ELR (cell line): Measurements from ENCODE around the gene F9.
A peak's percentile ranks its signal among the peaks of the same experiment; 100 is the strongest.
"Not testable (repeated sequence)": the region's sequence is repeated elsewhere in the genome, so short reads cannot be mapped to it uniquely, and the experiment has no call there.

Experiments used
- DNase-seq: peaks from one replicate; pipeline ENCODE4 v3.0.0-alpha.2; 2015; ENCODE audit warnings: low read depth

Gene F9

GRCh38 chrX:139530550-139530949 lies at the start of gene F9:
Gene F9, plus strand, starts transcription at chrX:139530739. Its CDS starts 26 bp downstream, at chrX:139530765.
- no peak for DNase-seq

- no peak for DNase-seq
Measured at GRCh38 chrX:139483699-139484098, 46.8 kb upstream of the F9 start.

DNA sequence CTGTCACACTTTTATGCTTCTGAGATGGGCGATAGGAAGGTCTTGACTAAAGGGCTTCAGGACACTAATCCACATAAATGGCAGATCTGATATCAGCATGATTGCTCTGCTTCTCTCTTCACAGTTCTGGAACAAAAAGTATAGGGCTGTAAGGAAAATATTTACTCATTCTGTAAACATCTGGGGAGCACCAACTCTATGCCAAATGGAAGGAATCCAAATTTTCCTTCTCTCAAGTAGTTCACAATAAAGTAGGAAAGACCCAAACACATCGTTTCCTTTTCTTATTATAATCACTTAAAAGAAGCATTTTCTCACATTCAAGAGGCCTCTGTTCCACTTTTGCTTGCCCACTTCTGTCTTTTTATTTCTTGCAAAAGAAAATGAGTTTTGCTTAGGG lies 45.9 kb upstream of the F9 start:
- DNase-seq = no peak

- DNase-seq = no peak
Measured at GRCh38 chrX:139495324-139495723, 35.2 kb upstream of the F9 start.

- no peak for DNase-seq
Measured at GRCh38 chrX:139506333-139506732, 24.2 kb upstream of the F9 start.

GRCh38 chrX:139508099-139508498 lies 22.4 kb upstream of the F9 start:
- DNase-seq = no peak

DNA sequence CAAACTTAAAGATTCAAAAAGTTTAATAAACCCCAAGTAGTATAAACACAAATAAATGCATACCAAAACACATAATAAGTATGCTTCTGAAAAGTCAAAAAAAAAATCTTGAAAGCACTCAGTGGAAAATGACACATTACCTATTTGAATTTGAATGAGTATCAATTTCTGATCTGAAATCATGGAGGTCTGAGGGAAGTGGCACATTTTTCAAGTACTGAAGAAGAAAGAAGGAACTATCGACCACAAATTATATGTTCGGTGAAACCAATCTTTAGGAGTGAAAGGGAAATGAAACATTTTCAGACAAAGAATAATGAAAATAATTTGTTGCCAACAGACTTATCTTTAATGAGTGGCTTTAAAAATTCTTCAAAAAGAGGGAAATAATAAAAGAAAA lies 12.1 kb upstream of the F9 start:
- DNase-seq = no peak

DNA sequence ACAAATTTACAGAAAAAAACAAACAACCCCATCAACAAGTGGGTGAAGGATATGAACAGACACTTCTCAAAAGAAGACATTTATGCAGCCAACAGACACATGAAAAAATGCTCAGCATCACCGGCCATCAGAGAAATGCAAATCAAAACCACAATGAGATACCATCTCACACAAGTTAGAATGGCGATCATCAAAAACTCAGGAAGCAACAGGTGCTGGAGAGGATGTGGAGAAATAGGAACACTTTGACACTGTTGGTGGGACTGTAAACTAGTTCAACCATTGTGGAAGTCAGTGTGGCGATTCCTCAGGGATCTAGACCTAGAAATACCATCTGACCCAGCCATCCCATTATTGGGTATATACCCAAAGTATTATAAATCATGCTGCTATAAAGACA lies 1.7 kb upstream of the F9 start:
- not testable (repeated sequence) for DNase-seq

GRCh38 chrX:139532834-139533233 lies 2.3 kb downstream of the F9 start:
- DNase-seq = no peak

DNA sequence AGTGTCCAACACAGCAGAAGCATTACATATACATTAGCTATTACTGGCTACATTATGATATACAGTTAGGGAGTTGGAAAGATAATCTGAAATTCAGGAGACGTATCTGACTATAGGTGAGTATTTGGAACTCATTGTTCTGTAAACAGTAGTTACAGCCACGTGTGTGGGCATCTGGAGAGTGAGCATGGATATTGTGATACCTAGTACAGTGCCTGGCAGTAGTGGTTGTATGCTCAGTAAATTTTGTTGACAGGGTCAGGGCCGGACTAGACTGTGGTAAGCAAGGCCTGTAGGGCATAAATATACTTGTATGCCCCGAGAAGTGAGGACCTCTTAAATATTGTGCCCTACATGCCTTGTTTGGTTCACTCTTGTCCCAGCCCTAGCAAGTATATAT lies 2.9 kb downstream of the F9 start:
- DNase-seq = no peak

- DNase-seq = no peak
Measured at GRCh38 chrX:139538907-139539790, 8.6 kb downstream of the F9 start.

GRCh38 chrX:139542652-139543051 lies 12.1 kb downstream of the F9 start:
- no peak for DNase-seq

GRCh38 chrX:139543920-139544319 lies 13.4 kb downstream of the F9 start:
- DNase-seq = no peak

DNA sequence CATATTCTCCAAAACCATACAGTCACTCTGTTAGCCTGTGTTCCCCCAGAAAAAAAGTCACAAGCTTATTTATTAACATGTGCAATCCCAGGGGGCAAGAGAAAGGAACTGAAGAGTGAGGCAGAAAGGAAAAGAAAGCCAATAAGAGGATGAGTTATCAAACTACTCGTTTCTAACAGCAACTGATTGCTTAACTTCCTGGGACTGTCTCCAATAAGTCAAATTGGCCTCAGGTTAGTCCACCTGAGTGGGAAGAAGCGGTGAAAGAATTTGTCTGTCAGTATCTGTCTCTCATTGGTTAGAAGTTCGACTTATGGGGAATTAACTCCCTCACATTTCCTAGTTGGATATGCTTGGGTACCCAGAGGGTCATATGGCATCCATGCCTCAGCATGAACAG lies 14.1 kb downstream of the F9 start:
- DNase-seq = no peak

- no peak for DNase-seq
Measured at GRCh38 chrX:139554376-139554775, 23.8 kb downstream of the F9 start.

GRCh38 chrX:139554991-139555675 lies 24.6 kb downstream of the F9 start:
- DNase-seq = no peak

DNA sequence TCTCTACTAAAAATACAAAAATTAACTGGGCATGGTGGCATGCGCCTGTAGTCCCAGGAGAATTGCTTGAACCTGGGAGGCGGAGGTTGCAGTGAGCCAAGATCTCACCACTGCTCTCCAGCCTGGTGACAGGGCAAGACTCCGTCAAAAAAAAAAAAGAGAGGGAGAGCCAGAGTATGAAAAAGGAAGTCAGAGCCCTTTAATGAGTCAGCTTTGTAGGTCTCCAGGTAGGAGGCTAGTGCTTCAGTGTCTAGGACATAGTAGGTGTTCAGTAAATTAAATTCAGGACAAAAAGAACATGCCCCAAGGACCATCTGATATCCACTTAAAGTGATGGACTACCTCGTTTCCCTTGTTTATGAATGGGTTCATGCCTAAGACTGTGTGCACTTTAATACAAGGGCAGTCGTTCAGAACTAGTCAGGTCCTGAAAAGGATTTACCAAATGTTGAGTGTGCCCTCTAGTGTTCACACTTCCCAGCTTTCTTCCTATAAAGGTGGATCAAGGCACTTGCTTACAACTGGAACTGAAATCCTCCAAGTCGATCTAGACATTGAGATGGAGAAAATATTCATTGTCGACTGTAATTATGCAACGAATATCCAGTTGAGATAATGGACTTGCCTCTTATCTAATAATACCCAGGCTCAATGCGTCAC lies 29.0 kb downstream of the F9 start:
- DNase-seq = peak; percentile 53

DNA sequence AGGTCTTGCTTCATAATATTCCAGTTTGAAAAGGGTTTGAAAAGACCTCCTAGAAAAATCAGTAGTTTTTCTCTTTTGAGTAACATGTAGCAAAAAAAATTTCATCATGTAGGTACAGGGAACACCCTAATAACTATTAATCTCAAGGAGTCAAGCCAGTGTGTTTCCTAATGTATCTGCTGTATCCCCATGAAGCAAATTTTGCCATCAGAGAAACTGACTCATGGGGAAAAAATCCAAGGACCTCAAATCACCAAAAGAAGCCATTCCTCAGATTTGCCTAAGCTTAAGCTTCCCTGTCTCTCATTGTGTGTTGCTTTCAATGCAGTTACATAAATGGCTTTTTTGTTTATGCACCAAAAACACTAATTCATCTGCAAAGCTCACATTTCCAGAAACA lies 29.7 kb downstream of the F9 start:
- no peak for DNase-seq

DNA sequence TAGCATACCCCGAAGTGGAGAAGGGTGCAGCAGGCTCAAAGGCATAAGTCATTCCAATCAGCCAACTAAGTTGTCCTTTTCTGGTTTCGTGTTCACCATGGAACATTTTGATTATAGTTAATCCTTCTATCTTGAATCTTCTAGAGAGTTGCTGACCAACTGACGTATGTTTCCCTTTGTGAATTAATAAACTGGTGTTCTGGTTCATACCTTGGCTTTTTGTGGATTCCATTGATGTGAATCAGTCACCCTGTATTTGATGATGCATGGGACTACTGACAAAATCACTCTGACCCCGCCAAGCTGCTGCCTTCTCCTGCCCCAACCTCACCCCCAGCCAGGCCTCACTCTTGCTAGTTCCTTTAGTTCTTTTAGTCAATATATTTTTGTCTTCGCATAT lies 32.7 kb downstream of the F9 start:
- DNase-seq = no peak

DNA sequence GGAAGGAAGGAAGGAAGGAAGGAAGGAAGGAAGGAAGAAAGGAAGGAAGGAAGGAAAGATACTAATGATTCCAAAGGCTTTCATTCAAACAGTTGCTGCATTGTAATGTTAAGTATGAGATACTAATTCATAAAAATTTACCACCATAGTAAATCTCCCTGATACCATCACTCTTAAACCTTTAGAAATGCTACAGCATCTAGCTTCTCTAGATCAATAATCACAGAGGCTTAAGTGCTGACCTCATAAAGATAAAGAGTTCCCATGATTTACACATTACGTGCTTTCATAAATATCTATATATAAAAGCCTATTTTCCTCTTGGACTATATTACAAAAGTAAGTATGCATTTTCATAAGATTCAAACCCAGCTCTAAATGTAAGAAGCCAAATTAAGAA lies 36.4 kb downstream of the F9 start:
- DNase-seq = no peak

GRCh38 chrX:139581068-139581467 lies 50.5 kb downstream of the F9 start:
- DNase-seq = no peak

DNA sequence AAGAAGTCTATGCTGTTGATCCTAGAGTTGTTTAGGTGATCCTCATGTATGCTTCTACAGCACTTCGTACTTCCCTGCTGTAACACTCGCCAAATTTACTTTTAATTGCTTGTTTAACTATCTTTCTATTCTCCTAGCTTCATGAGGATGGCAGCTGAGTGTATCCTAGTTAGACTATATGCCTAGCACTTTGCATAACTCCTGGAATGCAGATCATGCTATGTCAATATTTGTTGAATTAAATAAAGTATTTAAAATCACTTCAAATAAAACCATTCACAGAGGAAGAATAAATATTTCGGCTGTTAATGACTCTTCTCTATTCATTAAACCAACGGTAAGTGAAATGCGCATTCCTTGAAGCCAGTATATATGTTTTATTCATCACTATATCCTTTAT lies 55.1 kb downstream of the F9 start:
- DNase-seq = no peak

- no peak for DNase-seq
Measured at GRCh38 chrX:139596068-139596467, 65.5 kb downstream of the F9 start.
